ENCODE data around the gene AKNAD1. TPM values are rescaled to one million over a fixed set of nuclear protein-coding genes. Genes with fewer than 3 reads are reported as not detected.

The AKNAD1 gene
- total RNA-seq, 1 experiment from 2014 or later: 0.07 TPM

- no peak overlapping the region for H2AFZ ChIP-seq (ENCODE audit: low read length)
- H4K20me1 ChIP-seq (ENCODE audit: low read length): no peaks in the 10 kb centered on the region
- no peak for DNase-seq
- H3K36me3 ChIP-seq (ENCODE audit: low read depth, low read length): no peaks in the 10 kb centered on the region
- CTCF ChIA-PET: no interaction called here
- H3K9me2 ChIP-seq (replicated peaks; ENCODE audit: low read length): no peaks in the 10 kb centered on the region
- POLR2A ChIA-PET (ENCODE audit: unreplicated experiment): no interaction called here
- BruUV-seq (replicated peaks): no TSS peak
- no peak overlapping the region for H3K9ac ChIP-seq (ENCODE audit: low read length)
- 0 out of 2 replicates have a peak, but pooled peaks have one; percentile 22 for ATAC-seq
- no peaks in the 10 kb centered on the region for H3F3A ChIP-seq (ENCODE audit: low read length, unreplicated experiment)
- H3K4me1 ChIP-seq (ENCODE audit: insufficient read depth, low read length): no peaks in the 10 kb centered on the region
- H3K27me3 ChIP-seq (ENCODE audit: low read length): no peaks in the 10 kb centered on the region
- TF ChIP-seq EZH2 (IDR thresholded peaks at IDR 0.05; ENCODE audit: low read length, unreplicated experiment) (no peak), EZH2phosphoT487 (IDR thresholded peaks at IDR 0.05; ENCODE audit: borderline replicate concordance, low read length) (no peak)
- TF ChIP-seq, protein P1, sequence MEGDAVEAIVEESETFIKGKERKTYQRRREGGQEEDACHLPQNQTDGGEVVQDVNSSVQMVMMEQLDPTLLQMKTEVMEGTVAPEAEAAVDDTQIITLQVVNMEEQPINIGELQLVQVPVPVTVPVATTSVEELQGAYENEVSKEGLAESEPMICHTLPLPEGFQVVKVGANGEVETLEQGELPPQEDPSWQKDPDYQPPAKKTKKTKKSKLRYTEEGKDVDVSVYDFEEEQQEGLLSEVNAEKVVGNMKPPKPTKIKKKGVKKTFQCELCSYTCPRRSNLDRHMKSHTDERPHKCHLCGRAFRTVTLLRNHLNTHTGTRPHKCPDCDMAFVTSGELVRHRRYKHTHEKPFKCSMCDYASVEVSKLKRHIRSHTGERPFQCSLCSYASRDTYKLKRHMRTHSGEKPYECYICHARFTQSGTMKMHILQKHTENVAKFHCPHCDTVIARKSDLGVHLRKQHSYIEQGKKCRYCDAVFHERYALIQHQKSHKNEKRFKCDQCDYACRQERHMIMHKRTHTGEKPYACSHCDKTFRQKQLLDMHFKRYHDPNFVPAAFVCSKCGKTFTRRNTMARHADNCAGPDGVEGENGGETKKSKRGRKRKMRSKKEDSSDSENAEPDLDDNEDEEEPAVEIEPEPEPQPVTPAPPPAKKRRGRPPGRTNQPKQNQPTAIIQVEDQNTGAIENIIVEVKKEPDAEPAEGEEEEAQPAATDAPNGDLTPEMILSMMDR (conservative IDR thresholded peaks at IDR 0.05; ENCODE audit: low read depth, low read length): no peak
- no peak overlapping the region for H3K4me2 ChIP-seq (ENCODE audit: low read length)
- intact Hi-C loops (cut with micrococcal nuclease): no loop called here
- no peak overlapping the region for H3K4me3 ChIP-seq (ENCODE audit: low read length)
- H3K9me3 ChIP-seq (ENCODE audit: low read length): no peaks in the 10 kb centered on the region
- H3K27ac ChIP-seq (ENCODE audit: low read length): no peak overlapping the region
- no peaks in the 10 kb centered on the region for H3K79me2 ChIP-seq (ENCODE audit: low read length)
Measured at GRCh38 chr1:108854221-108855019, 2.5 kb downstream of the AKNAD1 start.

- H3K79me2 ChIP-seq (ENCODE audit: low read length): no peaks in the 10 kb centered on the region
- H3K9ac ChIP-seq (ENCODE audit: low read length): no peak overlapping the region
- H3K4me2 ChIP-seq (ENCODE audit: low read length): no peak overlapping the region
- H3K9me3 ChIP-seq (ENCODE audit: low read length): no peaks in the 10 kb centered on the region
- no peak for DNase-seq
- no peaks in the 10 kb centered on the region for H3K4me1 ChIP-seq (ENCODE audit: insufficient read depth, low read length)
- H3K4me3 ChIP-seq (ENCODE audit: low read length): no peak overlapping the region
- H2AFZ ChIP-seq (ENCODE audit: low read length): no peak overlapping the region
- no peaks in the 10 kb centered on the region for H3K27me3 ChIP-seq (ENCODE audit: low read length)
- H4K20me1 ChIP-seq (ENCODE audit: low read length): no peaks in the 10 kb centered on the region
- intact Hi-C loops (cut with micrococcal nuclease): no loop called here
- ChIA-PET CTCF (no interaction called here), POLR2A (ENCODE audit: unreplicated experiment) (no interaction called here)
- H3F3A ChIP-seq (ENCODE audit: low read length, unreplicated experiment): no peaks in the 10 kb centered on the region
- no peaks in the 10 kb centered on the region for H3K9me2 ChIP-seq (replicated peaks; ENCODE audit: low read length)
- H3K36me3 ChIP-seq (ENCODE audit: low read depth, low read length): no peaks in the 10 kb centered on the region
- TF ChIP-seq EZH2phosphoT487 (IDR thresholded peaks at IDR 0.05; ENCODE audit: borderline replicate concordance, low read length): no peak
- TF ChIP-seq, protein P1 (conservative IDR thresholded peaks at IDR 0.05; ENCODE audit: low read depth, low read length): no peak
- TF ChIP-seq EZH2 (IDR thresholded peaks at IDR 0.05; ENCODE audit: low read length, unreplicated experiment): no peak
- ATAC-seq: no peak
- H3K27ac ChIP-seq (ENCODE audit: low read length): no peak overlapping the region
- BruUV-seq (replicated peaks): no TSS peak
Measured at GRCh38 chr1:108852221-108852975, 4.5 kb downstream of the AKNAD1 start.

GRCh38 chr1:108851567-108851966, 5.3 kb downstream of the AKNAD1 start:
- no peaks in the 10 kb centered on the region for H3K9me3 ChIP-seq (ENCODE audit: low read length)
- H3F3A ChIP-seq (ENCODE audit: low read length, unreplicated experiment): no peaks in the 10 kb centered on the region
- BruUV-seq (replicated peaks): no TSS peak
- no peak overlapping the region for H2AFZ ChIP-seq (ENCODE audit: low read length)
- intact Hi-C loops (cut with micrococcal nuclease): no loop called here
- no peak overlapping the region for H3K4me3 ChIP-seq (ENCODE audit: low read length)
- no peaks in the 10 kb centered on the region for H4K20me1 ChIP-seq (ENCODE audit: low read length)
- H3K9me2 ChIP-seq (replicated peaks; ENCODE audit: low read length): no peaks in the 10 kb centered on the region
- no peak overlapping the region for H3K4me2 ChIP-seq (ENCODE audit: low read length)
- ATAC-seq: no peak
- H3K79me2 ChIP-seq (ENCODE audit: low read length): no peaks in the 10 kb centered on the region
- POLR2A ChIA-PET (ENCODE audit: unreplicated experiment): no interaction called here
- no peak overlapping the region for H3K9ac ChIP-seq (ENCODE audit: low read length)
- CTCF ChIA-PET: no interaction called here
- H3K27me3 ChIP-seq (ENCODE audit: low read length): no peaks in the 10 kb centered on the region
- H3K36me3 ChIP-seq (ENCODE audit: low read depth, low read length): no peaks in the 10 kb centered on the region
- no peak for DNase-seq
- TF ChIP-seq, protein P1 (conservative IDR thresholded peaks at IDR 0.05; ENCODE audit: low read depth, low read length): no peak
- TF ChIP-seq EZH2phosphoT487 (IDR thresholded peaks at IDR 0.05; ENCODE audit: borderline replicate concordance, low read length): no peak
- no peak for TF ChIP-seq EZH2 (IDR thresholded peaks at IDR 0.05; ENCODE audit: low read length, unreplicated experiment)
- H3K27ac ChIP-seq (ENCODE audit: low read length): no peak overlapping the region
- no peaks in the 10 kb centered on the region for H3K4me1 ChIP-seq (ENCODE audit: insufficient read depth, low read length)

Measured in PC-3 (cell line).